Stomach (tissue), 9 donors: Measurements from ENCODE around the gene TP53I3. TPM values are rescaled to one million over a fixed set of nuclear protein-coding genes. Genes with fewer than 3 reads are reported as not detected.

ENCODE experiments used
- DNase-seq, 2 donors: peaks; one replicate each; pipeline versions ENCODE4 v3.0.0 to v3.0.0-alpha.2; 2013 to 2019
- H3K27ac ChIP-seq, 5 donors: fragments of 200-600 bp in 4 of 5; sonication (generic) in 4 of 5; one replicate each; pipeline ENCODE4 v1.5.1; 2013 to 2019; ENCODE audit warnings: mild to moderate bottlenecking in 1 of 5, moderate library complexity in 1 of 5
- H3K27me3 ChIP-seq, 3 donors: fragments of 200-600 bp; sonication (generic); one replicate each; pipeline ENCODE4 v1.5.1; 2017 to 2019; ENCODE audit warnings: mixed run types in 1 of 3
- H3K36me3 ChIP-seq, 4 donors: fragments of 200-600 bp; sonication (generic); 1 replicate in 3 of 4; 2 replicates in 1 of 4; pipeline ENCODE4 v1.5.1; 2016 to 2019
- H3K4me1 ChIP-seq, 4 donors: fragments of 200-600 bp; sonication (generic); one replicate each; pipeline ENCODE4 v1.5.1; 2016 to 2019
- H3K4me3 ChIP-seq, 4 donors: fragments of 200-600 bp; sonication (generic) in 3 of 4; one replicate each; pipeline ENCODE4 v1.5.1; 2016 to 2019; ENCODE audit warnings: mild to moderate bottlenecking in 1 of 4
- H3K9me3 ChIP-seq, 4 donors: fragments of 200-600 bp; sonication (generic); one replicate each; pipeline ENCODE4 v1.5.1; 2016 to 2019
- EP300 ChIP-seq: sonication (generic); formaldehyde crosslinking; IDR thresholded peaks from one replicate; pipeline ENCODE4 v1.6.1; 2017; ENCODE audit warnings: antibody characterized with exemption
- POLR2A ChIP-seq, 4 donors: fragments of 450-650 bp; IDR thresholded peaks; one replicate each; pipeline ENCODE4 v1.6.1; 2016; ENCODE audit warnings: antibody characterized with exemption in 4 of 4, control low read depth in 2 of 4, mild to moderate bottlenecking in 1 of 4, moderate library complexity in 1 of 4
- POLR2AphosphoS5 ChIP-seq, 3 donors: sonication (generic); formaldehyde crosslinking; IDR thresholded peaks; one replicate each; pipeline ENCODE4 v1.6.1; 2016; ENCODE audit warnings: antibody characterized with exemption in 3 of 3
- WGBS, 5 donors: extraction: QIAGEN DNeasy Blood & Tissue Kit in 3 of 5; methylation state at CpG; one replicate each; pipeline versions ENCODE4 v1.1.5 to v1.1.7; 2013 to 2018; 5-methylcytosine and 5-hydroxymethylcytosine counted together
- intact Hi-C: fragments of 100-400 bp; cut with DNase I; formaldehyde crosslinking; loops from one replicate; pipeline ENCODE4 v1.15.1; 2023; ENCODE audit warnings: low total_unique reads
- polyA plus RNA-seq, 3 donors: library from polyadenylated mRNA; stranded (reverse); fragments of 200-250 nt; gene quantifications; one replicate each; pipeline ENCODE4 v1.2.3, GENCODE V29; 2013
- total RNA-seq, 5 donors: library from RNA; depleted of rRNA; stranded (reverse); fragments of >200 nt; gene quantifications; one replicate each; pipeline versions ENCODE4 v1.1.0 to v1.2.3, GENCODE V29; 2014 to 2016
- TF ChIP-seq, protein P1 (sequence below), 7 experiments: fragments of 450-650 bp in 4 of 7; fragments of 200-600 bp in 3 of 7; sonication (generic) in 3 of 7; IDR thresholded peaks; one replicate each; pipeline ENCODE4 v1.5.1; 2016 to 2019; ENCODE audit warnings: antibody characterized with exemption in 7 of 7, control low read depth in 2 of 7, mild to moderate bottlenecking in 1 of 7
- donor health status: healthy with polysubstance abuse.
- donor health status: Bipolar disorder and iron deficiency.
- donor health status: healthy.

TP53I3 gene
- total and polyA plus RNA-seq, 8 donors: 9.3 to 103 (median 42.9) TPM

DNA sequence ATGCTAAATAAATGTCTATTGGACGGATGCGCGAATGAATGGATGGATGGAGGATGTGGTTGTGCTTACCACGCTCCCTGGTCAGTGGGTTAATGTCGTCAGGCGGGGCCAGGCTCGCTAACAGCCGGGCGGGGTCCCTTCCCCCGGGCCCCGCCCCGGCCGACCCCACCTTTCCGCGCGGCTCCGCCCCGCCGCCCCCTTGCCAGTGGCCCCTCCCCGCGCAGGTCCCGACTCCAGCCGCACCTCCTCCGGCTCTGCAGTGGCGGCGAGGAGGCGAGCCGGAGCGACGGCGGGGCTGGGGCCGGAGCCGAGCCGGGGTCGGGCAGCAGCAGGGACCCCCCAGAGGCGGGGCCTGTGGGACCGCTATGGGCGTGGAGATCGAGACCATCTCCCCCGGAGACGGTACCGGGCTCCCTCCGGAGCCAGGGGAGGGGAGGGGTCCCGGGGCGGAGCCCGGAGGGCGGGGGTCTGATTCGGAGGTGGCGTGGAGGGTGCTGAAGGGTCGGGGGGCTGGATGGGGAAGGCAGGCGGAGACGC, 35.1 kb downstream of the TP53I3 start, which contains the start of gene FKBP1B:
FKBP1B (plus strand) TSS at position 257 of the 537 bp plus-strand sequence; CDS start at position 366, 109 bp downstream.
- Histone ChIP-seq H3K4me1 (peaks cover 20 to 56% (median 53%) of the 10 kb centered on the region in 4 donors), H3K36me3 (peaks cover 0 to 7% (median 2%) of the 10 kb centered on the region in 4 donors), H3K9me3 (peaks cover 0 to 2% (median 0%) of the 10 kb centered on the region in 4 donors), H3K27ac (peak within 1 kb of the TSS; percentile 70 to 82 (median 79)), H3K27me3 (peaks cover 0 to 8% (median 3%) of the 10 kb centered on the region in 3 donors), H3K4me3 (peak within 1 kb of the TSS; percentile 66 to 95 (median 80))
- WGBS, 5 donors: 0 to 1% (median 1%) methylated on average over 18 to 52 of the region's 52 CpGs
- TF ChIP-seq POLR2AphosphoS5 (IDR thresholded peaks at IDR 0.05): peak in 2 of 3 donors; percentile 73 to 78
- TF ChIP-seq, protein P1, sequence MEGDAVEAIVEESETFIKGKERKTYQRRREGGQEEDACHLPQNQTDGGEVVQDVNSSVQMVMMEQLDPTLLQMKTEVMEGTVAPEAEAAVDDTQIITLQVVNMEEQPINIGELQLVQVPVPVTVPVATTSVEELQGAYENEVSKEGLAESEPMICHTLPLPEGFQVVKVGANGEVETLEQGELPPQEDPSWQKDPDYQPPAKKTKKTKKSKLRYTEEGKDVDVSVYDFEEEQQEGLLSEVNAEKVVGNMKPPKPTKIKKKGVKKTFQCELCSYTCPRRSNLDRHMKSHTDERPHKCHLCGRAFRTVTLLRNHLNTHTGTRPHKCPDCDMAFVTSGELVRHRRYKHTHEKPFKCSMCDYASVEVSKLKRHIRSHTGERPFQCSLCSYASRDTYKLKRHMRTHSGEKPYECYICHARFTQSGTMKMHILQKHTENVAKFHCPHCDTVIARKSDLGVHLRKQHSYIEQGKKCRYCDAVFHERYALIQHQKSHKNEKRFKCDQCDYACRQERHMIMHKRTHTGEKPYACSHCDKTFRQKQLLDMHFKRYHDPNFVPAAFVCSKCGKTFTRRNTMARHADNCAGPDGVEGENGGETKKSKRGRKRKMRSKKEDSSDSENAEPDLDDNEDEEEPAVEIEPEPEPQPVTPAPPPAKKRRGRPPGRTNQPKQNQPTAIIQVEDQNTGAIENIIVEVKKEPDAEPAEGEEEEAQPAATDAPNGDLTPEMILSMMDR (IDR thresholded peaks at IDR 0.05): no peak
- DNase-seq: peak; percentile 80 to 90
- intact Hi-C loops: no loop called here

DNA sequence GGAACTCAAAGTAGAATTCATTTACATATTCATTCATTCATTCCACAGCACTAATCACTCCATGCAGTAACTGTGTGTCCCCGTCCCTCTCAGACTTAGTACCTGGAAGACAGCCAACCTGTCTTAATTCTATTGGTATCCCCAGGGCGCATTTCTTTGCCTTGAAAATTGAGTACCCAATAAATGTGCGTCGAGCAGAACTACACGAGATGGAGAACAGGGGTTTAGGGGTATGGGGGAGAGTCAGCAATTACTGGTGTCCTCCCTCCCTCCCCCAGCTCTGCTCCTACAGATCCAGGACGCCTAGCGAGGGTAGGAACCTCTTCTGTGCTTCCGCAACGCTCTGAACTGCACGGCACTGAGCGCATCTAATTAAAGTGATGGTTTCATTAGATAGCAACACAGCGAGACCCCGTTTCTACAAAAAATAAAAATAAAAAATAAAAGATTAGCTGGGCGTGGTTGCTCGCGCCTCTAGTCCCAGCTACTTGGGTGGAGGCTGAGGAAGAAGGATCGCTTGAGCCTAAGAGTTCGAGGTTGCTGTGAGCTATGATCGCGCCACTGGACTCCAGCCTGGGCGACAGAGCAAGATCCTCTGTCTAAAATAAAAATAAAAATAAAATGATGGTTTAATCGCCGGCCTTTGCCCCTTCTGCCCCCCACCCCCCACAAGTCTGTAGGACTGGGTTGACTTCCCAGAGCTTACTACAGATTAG, 35.7 kb downstream of the TP53I3 start:
- no peak for TF ChIP-seq EP300
- TF ChIP-seq, protein P1 (IDR thresholded peaks at IDR 0.05): no peak
- TF ChIP-seq POLR2AphosphoS5 (IDR thresholded peaks at IDR 0.05): no peak
- TF ChIP-seq POLR2A (IDR thresholded peaks at IDR 0.05): no peak
- Histone ChIP-seq H3K36me3 (peaks cover 0 to 1% (median 0%) of the 10 kb centered on the region in 4 donors), H3K4me3 (peak overlapping the region; percentile 66 to 95 (median 80)), H3K9me3 (peaks cover 0 to 2% (median 0%) of the 10 kb centered on the region in 4 donors), H3K4me1 (peaks cover 20 to 56% (median 53%) of the 10 kb centered on the region in 4 donors), H3K27ac (peak overlapping the region in 4 of 5 donors; percentile 70 to 82 (median 78)), H3K27me3 (peaks cover 0 to 8% (median 3%) of the 10 kb centered on the region in 3 donors)
- DNase-seq: peak in 1 of 2 donors; percentile 15
- 19 to 26% (median 23%) methylated on average over 23 of the region's 23 CpGs for WGBS, 5 donors
- intact Hi-C loops: no loop called here

DNA sequence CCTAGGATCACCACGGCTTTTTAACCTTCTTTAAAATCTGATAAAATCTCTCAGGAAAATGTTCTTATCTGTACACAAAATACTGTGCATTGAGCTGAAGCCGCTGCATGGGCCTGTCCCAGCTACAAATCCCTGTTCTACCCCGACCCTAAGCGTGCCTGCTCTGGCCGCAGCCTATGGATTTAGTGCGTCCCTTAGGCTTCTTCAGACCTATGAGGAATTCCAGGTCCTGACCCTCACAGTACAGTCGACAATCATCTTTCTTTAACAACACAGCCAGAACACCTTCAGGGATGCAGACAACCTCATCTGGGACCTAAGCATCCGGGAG, 37.0 kb downstream of the TP53I3 start:
- H3K4me3 ChIP-seq: peak overlapping the region; percentile 12 to 87 (median 68)
- H3K27ac ChIP-seq: peak overlapping the region in 1 of 5 donors; percentile 84
- peaks cover 20 to 56% (median 53%) of the 10 kb centered on the region in 4 donors for H3K4me1 ChIP-seq
- H3K9me3 ChIP-seq: peaks cover 0 to 2% (median 0%) of the 10 kb centered on the region in 4 donors
- H3K27me3 ChIP-seq: peaks cover 0 to 8% (median 3%) of the 10 kb centered on the region in 3 donors
- intact Hi-C loops: no loop called here
- WGBS, 5 donors: 38 to 44% (median 41%) methylated on average over 8 of the region's 8 CpGs
- TF ChIP-seq POLR2AphosphoS5 (IDR thresholded peaks at IDR 0.05): no peak
- H3K36me3 ChIP-seq: no peaks in the 10 kb centered on the region
- DNase-seq: no peak

DNA sequence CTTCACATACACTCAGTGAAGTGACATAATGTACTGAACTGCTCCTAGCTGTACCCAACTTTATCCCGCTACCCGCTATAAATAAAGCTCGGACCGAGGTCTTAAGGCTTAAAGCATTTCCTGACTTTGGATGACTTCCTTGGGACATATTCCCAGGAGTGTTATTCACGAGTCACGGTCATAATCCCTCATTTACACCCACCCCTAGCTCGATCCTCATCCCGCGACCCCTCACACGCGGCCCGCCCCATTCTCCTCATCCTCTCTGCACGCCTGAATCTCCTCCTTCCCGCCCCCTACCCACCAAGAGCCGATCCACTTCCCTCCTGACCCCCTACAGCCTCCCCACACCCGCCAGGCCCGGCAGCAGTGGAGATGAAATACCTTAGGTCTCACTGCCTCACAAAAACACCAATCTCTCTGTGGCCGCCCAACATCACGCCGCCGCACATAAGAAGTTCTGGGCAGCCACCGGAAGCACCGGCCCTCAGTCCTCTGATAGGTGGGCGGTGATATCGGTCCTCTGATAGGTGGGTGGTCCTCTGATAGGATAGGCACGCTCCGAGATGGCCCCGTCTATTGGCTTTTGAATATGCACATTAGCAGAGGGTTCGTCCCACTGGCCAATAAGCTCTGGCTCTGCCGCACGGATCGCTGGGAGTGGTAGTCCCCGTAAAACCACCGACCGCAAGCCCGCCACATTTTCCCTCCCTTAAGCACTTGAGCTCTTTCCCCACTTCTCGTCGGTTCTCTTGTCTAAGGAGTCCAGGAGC, 37.5 kb downstream of the TP53I3 start, which contains the start of gene WDCP:
WDCP (minus strand) TSS at position 462 of the 773 bp plus-strand sequence. CDS start 7,897 bp downstream, outside the sequence.
- Histone ChIP-seq H3K27me3 (peaks cover 0 to 8% (median 3%) of the 10 kb centered on the region in 3 donors), H3K4me3 (peak within 1 kb of the TSS; percentile 61 to 87 (median 73)), H3K4me1 (peaks cover 20 to 56% (median 52%) of the 10 kb centered on the region in 4 donors), H3K36me3 (no peaks in the 10 kb centered on the region), H3K9me3 (peaks cover 0 to 2% (median 0%) of the 10 kb centered on the region in 4 donors), H3K27ac (peak within 1 kb of the TSS; percentile 70 to 85 (median 76))
- peak; percentile 95 to 99 for DNase-seq
- intact Hi-C loops: no loop called here
- TF ChIP-seq, protein P1 (IDR thresholded peaks at IDR 0.05): no peak
- TF ChIP-seq POLR2AphosphoS5 (IDR thresholded peaks at IDR 0.05) (peak; percentile 41 to 82 (median 77)), EP300 (no peak)
- 0 to 1% (median 0%) methylated on average over 29 to 38 of the region's 38 CpGs for WGBS, 5 donors
